ENCODE measurements around the gene ATP10A. TPM values are rescaled to one million over a fixed set of nuclear protein-coding genes. Genes with fewer than 3 reads are reported as not detected.

The ATP10A gene
- total RNA-seq, 1 experiment from 2014 or later = 7.1 TPM

DNA sequence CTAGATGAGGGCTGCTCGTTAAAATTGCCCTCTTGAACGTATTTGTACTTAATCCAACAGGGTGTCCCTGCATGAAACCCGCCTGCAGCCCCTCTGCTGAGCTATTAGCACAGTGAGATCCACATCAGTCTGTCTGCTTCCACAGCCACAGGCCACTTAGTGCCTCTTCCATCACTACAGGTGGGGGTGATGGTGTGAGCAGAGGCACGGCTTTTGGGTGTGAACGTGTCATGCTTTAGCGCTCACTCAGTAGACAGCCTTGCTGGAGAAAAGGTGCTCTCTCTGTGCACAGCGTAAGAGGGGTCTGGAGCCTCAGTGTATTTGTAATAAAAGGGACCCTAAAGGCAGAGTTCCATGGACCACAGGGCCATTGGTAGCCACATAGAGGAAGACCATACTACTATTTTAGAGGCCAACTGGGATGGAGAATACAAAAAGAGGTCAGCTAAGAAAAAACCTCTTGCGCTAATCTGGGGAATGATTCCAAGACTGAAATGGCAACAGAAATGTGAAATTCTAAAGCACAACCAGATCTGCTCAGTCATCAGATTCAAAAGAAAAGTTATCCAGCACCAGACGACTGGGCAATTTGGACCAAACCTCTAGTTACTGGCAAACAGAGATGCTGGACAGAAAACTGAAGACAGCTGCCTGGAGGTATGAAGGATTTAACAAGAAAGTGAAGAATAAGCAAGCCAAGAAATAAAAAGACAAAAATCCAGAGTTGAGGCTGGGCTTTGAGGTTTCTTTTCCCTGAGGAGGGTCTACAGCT, 120.2 kb downstream of the ATP10A start:
- in situ Hi-C loops (cut with HindIII; ENCODE audit: low pct_unique_long_range_greater_than_20kb, low sequenced_read_pairs) = no loop called here

DNA sequence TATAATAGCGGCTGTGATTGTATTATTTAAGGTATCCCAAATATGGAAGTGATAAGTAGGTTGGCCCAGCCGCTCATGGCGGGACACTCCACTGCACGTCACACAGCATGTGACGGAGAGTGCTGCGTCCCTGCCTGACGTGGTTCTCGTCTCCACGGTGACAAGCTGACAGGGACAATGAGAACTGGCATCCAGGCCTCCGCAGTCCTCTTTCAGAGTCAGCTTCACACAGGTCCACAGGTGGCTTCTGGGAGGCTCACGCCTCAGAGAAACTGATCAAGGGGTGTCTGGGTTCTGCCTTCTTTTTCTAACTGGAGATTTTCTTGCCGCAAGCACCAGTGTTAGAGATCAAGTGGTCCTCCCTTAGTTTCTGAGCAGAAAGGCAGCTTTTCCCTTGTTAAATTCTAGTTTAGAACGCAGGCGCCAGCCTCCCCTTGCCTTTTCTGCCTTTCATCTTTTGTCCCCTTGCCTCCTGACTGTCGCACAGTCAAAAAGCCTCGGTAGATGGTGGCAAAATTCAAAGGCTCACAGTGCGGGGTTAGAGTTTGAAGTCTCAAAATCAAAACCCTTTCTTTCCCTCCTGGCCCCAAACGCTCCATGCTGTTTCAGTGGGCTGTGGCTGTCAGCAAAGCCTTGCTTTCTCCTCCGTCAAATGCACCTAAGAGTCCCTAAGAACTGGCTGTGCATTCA, 120.9 kb downstream of the ATP10A start:
- no peak for DNase-seq (ENCODE audit: low read depth, low spot score)

More for the DNA sequence above, 120.2 kb downstream of the ATP10A start:
- DNase-seq (ENCODE audit: low read depth, low spot score) = no peak

DNA sequence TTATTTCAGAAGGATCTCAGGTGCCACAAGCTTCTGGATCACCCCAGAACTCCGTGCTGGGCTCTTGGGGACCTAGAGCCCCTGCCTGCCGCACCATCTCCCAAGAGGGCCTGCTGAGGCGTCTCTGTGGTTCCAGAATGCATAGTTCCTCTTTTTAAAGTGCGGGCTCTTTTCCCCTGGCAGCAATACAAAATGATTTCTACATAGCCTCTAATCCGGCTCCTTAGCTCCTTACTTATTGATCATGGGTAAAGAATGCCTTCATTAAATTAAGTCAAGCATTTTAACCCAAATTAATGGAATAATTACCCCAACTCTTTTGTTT, 121.9 kb downstream of the ATP10A start:
- no peak for DNase-seq (ENCODE audit: low read depth, low spot score)
- in situ Hi-C loops (cut with HindIII; ENCODE audit: low pct_unique_long_range_greater_than_20kb, low sequenced_read_pairs) = no loop called here

More for the DNA sequence above, 120.9 kb downstream of the ATP10A start:
- in situ Hi-C loops (cut with HindIII; ENCODE audit: low pct_unique_long_range_greater_than_20kb, low sequenced_read_pairs) = no loop called here

DNA sequence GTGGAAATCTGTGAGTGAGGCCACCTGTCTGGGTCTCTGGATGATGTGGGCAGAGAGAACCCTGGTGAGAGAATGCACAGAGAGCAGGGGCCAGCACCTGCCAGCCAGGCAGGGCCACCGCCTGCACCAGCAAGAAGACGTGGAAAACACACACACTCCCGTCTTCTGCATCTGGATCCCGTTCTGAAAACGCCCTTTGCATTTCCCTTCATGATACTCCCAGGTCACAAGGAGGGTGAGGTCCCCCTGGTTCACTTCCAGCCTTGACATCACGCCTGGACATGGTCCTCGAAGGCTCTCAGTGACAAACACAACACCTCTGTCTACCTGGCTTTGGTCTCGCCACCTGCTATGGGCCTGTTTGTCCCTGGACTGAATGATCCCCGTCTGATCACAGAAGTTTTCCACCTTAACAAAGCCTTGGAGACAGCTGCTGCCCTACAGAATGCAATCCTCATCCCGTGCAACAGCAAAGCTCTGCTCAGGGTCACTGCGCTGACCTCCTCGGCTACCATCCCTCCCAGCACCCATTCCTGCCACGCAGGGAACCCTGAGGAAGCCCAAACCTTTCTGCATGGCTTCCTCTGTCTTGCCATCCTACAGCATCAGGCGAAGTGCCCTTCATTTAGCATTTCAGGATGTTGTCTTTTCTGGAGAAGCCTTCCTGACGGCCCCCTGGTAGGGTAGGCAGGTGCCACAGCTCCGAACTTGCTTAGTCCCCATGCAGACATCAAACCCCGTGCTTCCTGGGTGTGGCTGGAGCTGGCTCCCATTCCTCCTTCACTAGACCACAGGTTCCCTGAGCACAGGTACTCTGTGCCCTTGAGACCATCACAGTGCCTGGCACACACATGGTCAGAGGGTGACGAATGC, 122.5 kb downstream of the ATP10A start:
- DNase-seq (ENCODE audit: low read depth, low spot score) = no peak
- in situ Hi-C loops (cut with HindIII; ENCODE audit: low pct_unique_long_range_greater_than_20kb, low sequenced_read_pairs) = no loop called here

DNA sequence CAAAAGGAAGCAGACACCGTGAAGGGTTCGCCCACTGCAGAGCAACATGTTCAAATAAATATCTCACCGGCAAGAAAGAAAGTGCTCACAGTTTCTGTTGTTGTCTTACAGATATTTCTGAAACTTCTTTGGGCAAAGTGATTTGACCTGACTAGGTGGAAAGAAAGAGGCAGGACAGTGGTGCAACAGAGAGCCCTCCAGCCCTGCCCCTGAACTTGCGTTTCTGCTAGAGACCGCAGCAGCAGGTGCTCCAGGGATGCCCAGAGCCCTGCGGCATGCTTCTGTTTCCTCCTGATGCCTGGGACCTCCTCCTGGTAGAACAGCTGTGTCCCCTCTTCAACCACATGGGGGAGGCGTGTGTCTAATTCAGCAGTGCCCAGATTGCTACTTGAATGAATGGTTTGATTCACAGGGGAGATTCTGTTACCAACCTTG, 123.4 kb downstream of the ATP10A start:
- in situ Hi-C loops (cut with HindIII; ENCODE audit: low pct_unique_long_range_greater_than_20kb, low sequenced_read_pairs) = no loop called here
- peak; percentile 62 for DNase-seq (ENCODE audit: low read depth, low spot score)

DNA sequence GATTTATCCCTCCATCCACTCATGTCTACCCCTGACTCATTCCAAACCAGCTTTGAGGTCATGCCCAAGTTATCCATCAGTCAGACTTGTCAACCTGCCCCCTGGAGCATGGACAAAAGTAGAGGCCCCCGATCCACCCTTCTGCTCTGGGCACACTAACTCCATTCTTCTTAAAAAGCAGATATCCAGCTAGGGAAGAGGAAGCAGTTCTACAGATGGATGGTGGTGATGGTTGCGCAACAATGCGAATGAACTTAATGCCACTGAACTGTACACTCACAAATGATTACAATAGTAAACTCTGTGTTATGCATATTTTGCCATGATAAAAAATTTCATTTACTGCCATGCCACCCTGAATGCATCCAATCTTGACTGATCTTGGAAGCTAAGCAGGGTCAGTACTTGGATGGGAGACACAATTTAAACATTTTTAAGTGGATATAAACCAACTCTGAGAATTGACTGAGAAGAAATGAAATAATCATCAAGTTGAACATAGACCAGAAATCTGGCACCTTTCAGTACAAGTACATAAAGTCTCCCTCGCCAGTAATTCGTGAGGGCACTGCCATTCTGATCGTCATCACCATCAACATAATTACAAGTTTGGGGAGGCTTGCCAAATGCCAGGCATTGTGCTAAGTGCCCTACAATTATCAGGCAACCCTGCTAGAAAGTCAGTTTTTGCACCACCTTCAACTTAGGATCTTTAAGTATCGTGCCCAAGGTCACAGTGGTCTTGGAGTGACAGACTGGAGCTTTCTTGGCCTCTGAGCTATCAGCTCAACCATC, 124.8 kb downstream of the ATP10A start:
- in situ Hi-C loops (cut with HindIII; ENCODE audit: low pct_unique_long_range_greater_than_20kb, low sequenced_read_pairs) = no loop called here
- DNase-seq (ENCODE audit: low read depth, low spot score) = no peak

DNA sequence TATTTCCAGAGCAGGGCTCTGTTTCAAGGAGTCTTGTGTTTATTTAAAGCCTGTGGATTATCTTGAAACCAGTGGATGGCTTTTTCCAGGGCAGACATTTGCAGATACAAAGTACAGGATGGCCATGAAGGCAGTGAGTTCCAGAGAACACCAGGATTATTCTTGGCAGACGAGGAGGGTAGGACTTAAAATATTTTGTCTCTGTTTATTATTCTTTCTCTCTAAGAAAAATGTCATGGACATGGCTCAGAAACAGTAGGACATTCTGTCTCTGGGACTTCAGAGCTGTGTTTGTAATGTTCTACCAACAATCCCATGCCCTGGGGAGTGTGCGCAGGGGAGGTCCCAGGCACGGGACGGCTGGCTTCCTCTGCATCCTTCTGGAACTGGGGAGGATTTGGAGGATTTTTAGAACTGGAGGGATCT, 125.9 kb downstream of the ATP10A start:
- in situ Hi-C loops (cut with HindIII; ENCODE audit: low pct_unique_long_range_greater_than_20kb, low sequenced_read_pairs) = no loop called here

DNA sequence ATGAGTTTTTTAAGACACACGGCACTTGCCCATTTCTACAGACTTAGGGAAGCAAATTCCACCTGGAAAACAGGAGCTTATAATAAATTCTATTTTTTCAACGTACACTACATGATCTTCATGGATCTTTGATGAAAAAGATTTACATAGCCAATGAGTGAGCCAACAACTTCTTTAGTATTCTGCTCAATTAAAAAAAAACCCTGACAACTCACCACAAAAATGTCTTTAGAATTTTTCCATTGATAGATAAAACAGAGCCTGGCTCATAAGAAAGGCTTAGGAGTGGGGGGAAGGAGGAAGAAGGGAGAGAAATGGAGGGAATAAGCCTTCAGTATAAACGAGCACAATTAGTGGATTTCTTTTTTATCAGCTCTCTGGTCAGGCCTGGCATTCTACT, 126.7 kb downstream of the ATP10A start:
- DNase-seq (ENCODE audit: low read depth, low spot score) = no peak
- in situ Hi-C loops (cut with HindIII; ENCODE audit: low pct_unique_long_range_greater_than_20kb, low sequenced_read_pairs) = no loop called here

More for the DNA sequence above, 125.9 kb downstream of the ATP10A start:
- no peak for DNase-seq (ENCODE audit: low read depth, low spot score)

DNA sequence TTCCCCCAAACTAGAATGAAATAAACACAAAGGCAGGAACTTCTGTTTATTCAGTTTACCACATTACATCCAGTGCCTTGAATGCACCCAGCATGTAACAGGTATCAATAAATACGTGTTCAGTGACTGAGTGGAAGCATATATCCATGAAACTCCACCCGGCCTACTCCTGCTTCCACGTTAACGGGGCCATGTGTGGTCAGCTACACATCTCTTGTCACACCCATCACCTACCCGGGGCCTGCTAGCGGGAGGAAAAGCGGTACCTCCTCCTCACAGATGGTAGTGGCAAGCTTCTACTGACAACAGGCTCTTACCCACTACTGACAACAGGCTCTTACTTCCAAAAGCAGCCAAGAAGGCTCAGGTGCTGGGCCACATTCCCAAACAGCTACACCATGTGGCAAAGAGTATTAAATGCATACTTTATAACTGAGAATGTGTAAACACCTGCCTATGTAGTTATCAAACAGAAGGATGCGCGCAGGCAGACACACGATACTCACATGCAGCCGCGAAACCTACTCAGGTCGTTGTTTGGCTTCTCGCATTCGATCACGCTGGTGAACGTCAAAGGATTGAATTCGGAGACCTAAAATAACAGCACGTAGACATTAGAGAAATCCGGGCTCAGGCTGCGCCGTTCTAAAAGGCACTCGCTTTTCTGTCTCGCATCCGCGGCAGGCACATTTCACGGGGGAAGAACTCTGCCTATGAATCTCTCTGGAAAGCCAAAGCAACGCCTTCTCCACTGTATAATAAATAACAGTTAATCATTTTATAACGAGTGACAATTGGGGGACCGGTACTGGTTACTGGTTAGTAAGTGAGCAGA, 127.4 kb downstream of the ATP10A start:
- no peak for DNase-seq (ENCODE audit: low read depth, low spot score)
- in situ Hi-C loops (cut with HindIII; ENCODE audit: low pct_unique_long_range_greater_than_20kb, low sequenced_read_pairs) = no loop called here

DNA sequence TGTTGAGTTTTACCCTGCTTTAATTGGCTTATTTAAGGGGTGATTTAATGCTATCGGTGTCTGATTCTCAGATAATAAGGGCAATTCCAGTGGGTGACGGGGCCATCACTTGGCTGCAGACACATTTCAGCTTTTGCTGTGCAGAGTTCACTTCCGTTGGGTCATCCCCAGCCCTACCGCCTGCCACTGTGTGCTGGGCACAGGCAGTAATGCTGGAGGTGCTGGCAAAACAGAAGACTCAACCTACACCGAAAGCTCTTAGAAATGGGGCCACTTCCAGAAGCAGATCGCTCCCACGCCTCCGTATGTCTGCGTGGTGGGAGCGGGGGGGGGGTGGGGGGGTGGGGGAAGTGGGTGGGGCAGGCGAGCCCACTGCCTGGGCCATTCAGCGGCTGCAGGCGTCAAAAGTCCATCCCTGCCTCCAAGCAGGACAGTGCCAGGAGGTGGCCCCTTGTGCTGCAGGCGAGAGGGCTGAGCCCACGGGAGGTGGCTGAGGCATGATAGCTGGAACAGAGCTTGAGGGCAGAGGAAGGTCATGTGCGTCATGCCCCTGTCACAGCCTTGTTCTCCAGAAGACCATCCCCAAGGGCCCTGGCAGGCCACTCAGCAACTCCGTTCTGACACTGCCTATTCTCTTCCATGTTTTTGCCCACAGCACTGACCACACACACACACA, 128.3 kb downstream of the ATP10A start:
- in situ Hi-C loops (cut with HindIII; ENCODE audit: low pct_unique_long_range_greater_than_20kb, low sequenced_read_pairs) = no loop called here
- no peak for DNase-seq (ENCODE audit: low read depth, low spot score)

DNA sequence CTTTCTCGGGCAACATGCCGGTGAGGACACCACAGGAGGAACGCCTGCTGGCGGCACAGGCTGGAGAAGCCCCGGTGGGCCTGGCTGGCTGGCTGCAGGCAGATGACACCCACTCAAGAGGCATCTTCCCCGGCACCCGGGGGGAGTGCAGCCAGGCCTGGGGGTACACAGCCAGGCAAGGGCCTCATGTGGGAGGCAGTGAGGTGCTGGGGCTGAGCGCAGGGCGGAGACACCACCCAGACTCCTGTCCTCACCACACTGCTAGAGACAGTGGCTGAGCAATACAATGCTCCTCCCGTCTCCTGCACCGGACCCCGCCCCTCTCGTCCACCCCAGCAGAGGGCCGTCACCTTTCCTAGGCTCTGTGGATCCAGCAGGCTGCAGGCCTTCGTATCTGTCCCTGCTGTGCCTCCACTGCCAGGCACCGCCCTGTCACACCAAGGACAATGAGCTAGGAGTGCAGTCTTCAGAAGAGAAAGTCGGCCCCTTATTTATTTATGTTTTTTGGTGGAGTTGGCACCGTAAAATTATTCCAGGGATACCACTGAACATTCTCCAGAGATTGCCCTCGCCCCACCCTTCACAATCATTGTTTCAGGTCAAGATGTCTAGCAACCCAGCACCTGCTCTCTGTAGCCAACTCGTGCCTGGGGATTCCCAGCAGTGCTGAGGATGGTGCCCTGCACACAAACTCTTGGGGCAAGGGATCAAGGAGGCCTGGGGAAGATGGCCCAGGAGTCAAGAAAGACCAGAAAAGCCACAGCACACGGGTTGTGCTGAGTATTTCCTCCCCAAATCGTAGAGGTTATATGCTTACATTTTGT, 129.1 kb downstream of the ATP10A start:
- no peak for DNase-seq (ENCODE audit: low read depth, low spot score)

DNA sequence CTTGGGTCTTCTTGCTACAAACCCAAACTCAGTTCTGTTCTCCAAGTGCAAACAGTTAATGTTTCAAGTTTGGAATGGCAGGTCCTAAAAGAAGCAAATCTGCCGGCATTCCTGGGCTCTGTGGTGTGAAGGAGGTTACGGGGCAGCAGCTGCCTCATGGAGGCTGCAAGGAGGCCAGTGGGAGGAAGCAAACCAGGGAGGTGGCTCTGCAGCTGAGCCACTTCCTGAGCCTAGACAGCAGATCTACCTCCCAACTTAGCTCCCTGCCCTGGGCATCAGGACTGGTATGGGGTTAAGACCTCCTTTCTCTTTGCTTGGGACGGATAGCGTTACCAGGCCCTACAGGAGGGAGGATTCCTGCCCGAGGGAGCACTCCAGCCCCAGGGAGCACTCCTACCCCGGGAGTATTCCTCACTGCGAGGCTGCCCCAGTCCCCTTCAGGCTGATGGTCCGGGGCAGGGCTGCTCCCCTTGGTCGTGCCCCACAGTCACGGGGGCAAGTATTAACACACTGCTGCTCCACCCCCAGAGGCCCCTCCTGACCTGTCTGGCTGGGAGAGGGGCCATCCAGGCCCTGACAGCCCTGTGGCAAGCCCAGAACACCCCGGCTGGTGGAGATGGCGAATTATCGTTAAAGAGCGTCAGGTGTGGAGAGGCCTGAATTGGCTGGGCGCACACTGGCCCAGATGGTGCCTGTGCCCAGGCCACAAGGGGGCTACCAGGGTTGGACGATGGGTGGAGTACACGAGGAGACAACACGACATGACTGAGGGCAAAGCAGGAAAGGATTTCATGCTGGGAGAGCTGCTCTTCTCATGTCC, 129.9 kb downstream of the ATP10A start:
- in situ Hi-C loops (cut with HindIII; ENCODE audit: low pct_unique_long_range_greater_than_20kb, low sequenced_read_pairs) = no loop called here
- DNase-seq (ENCODE audit: low read depth, low spot score) = no peak

More for the DNA sequence above, 129.1 kb downstream of the ATP10A start:
- in situ Hi-C loops (cut with HindIII; ENCODE audit: low pct_unique_long_range_greater_than_20kb, low sequenced_read_pairs) = no loop called here

DNA sequence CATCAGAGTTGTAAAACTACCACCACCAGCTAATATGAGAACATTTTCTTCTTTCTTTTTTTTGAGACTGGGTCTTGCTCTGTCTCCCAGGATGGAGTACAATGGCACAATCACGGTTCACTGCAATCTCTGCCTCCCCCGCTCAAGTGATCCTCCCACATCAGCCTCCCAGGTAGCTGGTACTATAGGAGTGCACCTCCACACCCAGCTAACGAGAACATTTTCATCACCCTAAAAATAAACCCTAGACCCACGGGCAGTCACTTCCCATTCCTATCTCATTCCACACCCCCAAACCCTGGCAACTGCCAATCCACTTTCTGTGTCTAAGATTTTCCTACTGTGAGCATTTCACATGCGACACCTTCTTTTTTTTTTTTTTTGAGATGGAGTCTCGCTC, 130.9 kb downstream of the ATP10A start:
- DNase-seq (ENCODE audit: low read depth, low spot score) = no peak
- in situ Hi-C loops (cut with HindIII; ENCODE audit: low pct_unique_long_range_greater_than_20kb, low sequenced_read_pairs) = no loop called here

DNA sequence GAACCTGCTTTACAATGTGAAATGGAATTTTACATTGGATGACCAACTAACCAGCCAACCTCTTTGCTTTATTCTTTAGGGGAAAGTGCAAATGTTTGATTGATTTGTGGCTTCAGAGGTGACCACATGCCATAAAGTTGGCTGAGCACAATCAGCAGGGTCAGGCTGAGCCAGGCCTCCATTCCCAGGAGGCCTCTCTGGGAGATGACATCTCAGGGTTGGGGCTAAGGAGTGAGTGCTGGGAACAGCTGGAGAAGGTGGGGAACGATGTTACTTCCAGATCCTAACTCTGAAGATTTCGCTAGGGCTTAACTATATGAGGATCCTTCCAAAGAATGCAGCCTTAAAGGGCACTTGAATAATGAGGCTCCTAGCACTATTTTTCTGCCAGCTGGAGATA, 131.7 kb downstream of the ATP10A start:
- no peak for DNase-seq (ENCODE audit: low read depth, low spot score)
- in situ Hi-C loops (cut with HindIII; ENCODE audit: low pct_unique_long_range_greater_than_20kb, low sequenced_read_pairs) = no loop called here

DNA sequence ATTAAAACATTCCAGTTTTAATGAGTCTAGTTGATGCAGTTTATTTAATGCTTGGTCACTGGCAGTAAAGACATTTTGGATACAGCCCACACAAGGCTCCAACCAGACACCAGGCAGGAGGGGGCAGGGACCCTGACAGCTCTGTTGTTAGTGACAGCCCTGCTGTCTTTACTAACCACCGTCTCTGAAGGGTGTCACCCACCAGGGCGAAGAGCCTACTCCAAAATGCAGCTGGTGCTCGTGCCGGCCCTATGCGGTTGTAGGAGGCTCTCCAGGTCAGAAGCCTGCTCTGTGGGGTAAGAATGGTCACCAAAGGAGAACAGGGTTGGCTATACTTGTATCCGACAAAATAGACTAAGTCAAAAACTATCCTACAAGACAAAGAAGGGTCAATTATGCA, 132.2 kb downstream of the ATP10A start:
- in situ Hi-C loops (cut with HindIII; ENCODE audit: low pct_unique_long_range_greater_than_20kb, low sequenced_read_pairs) = no loop called here
- no peak for DNase-seq (ENCODE audit: low read depth, low spot score)

Data from SK-MEL-5 (cell line).